NCI-H146 (cell line): ENCODE data around the gene GTF2H2.
"Not testable (repeated sequence)": the region's sequence is repeated elsewhere in the genome, so short reads cannot be mapped to it uniquely, and the experiment has no call there.

Source experiments
- DNase-seq: peaks from one replicate; lab custom pipeline; 2025; lab: John Stamatoyannopoulos, UW

Gene GTF2H2

GRCh38 chr5:71013575-71013974 lies 53.9 kb downstream of the GTF2H2 start:
- DNase-seq: no peak

GRCh38 chr5:71011194-71011792 lies 56.2 kb downstream of the GTF2H2 start:
- DNase-seq: no peak

GRCh38 chr5:71006983-71007382 lies 60.5 kb downstream of the GTF2H2 start:
- DNase-seq: not testable (repeated sequence)
